GM15510 (cell line): ENCODE results near the gene ATP6V1G2.

Experiments
- POLR2A ChIP-seq: IDR thresholded peaks from 3 replicates; pipeline ENCODE4 v1.6.1; 2011; ENCODE audit warnings: borderline replicate concordance; ENCODE audit not compliant: insufficient read length; ENCODE audit errors: extremely low read depth

Gene ATP6V1G2

DNA sequence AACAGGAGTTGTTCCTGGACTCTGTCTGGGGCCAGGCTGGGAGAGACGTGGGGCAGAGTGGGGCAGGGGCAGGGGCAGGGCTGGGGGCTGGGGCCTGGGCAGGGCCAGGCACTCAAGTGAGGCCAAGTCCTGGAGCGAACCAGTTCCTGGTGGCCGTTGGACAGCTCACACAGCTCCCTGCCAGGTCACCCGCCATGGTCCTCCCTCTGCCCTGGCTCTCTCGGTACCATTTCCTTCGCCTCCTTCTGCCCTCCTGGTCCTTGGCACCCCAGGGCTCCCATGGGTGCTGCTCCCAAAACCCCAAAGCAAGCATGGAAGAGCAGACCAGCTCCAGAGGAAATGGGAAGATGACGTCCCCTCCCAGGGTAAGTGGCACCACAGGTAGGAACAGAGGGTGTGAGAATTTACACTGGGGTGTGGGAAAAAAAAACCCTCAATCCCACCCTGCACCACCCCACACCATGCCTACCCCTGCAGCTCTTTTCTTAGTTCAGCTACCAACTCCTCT lies 17.5 kb downstream of the ATP6V1G2 start, which contains the start of gene MCCD1:
Gene MCCD1, plus strand, starts transcription at position 142 of the 508 bp plus-strand sequence. Its CDS starts 53 bp downstream, at position 195.
- no peak for TF ChIP-seq POLR2A

DNA sequence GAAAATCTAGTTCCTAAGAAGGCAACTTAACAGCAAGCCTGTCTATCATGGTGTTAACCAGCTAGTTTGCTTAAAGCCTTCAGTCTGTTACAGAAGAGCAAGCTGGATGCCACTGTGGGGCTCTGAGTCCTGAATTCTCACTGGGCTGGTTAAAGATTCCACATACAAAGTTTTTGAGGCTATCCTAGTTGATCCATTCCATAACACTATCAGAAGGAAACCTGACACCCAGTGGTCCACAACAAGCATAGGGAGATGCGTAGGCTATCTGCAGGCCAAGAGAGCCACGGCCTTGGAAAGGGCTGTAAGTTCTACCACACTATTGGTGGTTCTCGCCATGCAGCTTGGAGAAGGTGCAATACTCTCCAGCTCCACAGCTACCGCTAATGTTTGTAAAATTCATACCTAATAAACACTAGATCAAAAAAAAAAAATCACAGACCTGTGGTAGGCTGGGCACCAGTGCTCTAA lies 18.1 kb downstream of the ATP6V1G2 start:
- no peak for TF ChIP-seq POLR2A

DNA sequence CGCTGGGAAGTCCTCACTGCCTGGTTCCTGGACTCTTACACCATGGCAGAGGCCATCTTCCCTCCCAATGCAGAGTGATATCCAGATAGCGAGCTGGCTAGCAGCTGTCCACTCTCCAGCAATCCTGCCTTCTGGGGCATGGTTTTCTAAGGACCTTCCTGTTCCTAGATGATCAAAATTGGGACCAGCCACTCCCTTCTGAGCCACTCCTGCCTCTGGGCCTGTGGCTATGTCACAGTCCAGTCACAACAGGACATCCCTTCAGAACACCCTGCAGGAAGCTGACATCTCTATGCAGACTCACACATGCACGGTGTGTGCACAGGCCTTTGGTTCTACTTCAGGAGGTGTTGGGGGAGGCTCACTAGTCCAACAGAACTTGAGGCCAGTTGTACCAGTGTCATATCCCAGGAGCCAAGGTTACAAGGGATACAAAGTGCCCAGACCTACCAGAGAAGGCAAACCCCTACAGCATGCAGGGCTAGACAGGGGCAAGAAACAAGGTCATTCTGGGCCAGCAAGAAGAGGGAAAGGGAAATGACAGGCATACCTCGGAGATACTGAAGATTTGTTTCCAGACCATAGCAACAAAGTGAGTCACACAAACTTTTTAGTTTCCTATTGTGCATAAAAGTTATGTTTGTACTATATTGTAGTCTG lies 20.3 kb downstream of the ATP6V1G2 start:
- TF ChIP-seq POLR2A = no peak

DNA sequence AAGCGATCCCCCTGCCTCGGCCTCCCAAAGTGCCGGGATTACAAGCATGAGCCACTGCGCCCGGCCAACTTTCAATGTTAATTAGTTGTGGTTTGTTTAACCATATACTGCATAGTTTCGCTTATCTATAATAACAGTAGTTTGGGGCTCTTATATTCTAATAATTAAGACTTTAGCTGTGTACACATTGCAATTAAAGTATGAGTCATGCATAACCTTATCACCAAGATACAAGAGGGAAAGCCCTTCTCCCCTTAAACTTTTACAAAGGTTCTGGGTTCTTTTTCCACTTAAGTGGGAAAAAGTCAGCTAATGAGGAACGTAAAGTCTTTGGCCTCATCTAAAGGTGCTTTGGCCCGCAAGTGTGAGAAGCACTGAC lies 20.9 kb downstream of the ATP6V1G2 start:
- no peak for TF ChIP-seq POLR2A

DNA sequence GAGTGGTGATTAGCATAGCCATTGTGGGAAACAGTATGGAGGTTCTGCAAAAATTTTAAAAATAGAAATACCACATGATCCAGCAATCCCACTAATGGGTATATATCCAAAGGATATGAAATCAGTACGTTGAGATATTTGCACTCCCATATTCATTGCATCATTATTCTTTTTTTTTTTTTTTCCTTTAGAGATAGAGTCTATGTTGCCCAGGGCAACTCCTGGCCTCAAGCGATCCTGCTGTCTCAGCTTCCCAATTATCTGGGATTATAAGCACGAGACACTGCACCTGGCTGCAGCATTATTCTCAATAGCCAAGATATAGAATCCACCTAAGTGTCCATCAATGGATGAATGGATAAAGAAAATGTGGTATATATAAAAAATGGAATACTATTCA lies 24.6 kb downstream of the ATP6V1G2 start:
- TF ChIP-seq POLR2A = no peak

DNA sequence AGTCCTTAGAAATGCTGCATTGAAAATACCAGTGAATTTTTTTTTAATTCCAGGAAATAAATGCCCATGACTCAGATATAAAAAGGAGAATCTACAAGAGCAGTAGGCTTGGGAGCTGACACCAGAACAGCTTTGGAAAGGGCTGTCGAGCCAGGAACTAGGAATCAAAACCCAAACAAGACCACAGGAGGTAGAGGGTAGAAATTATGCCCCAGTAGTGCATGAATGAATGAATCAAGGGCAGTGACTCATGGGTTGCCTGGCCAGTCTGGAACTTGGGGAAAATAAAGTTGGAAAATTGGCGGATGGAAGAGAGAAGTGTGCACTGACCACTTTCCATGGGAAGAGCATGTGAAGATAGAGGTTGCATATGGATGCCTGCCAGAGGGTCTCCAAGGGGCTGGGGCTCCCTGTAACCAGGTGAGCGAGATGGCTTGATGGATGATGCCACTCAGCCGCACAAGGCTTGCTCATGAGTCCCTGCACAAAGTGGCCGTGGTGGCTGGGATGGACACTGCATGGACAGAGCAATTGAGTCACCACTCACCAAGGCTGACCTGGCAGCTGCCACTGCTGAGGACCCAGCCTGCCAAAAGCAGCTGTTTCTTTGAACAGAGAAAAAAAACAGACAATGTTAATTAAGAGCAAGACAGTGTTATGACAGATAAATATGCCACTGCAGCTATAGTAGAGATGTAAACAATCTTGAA lies 32.8 kb downstream of the ATP6V1G2 start:
- TF ChIP-seq POLR2A = no peak

DNA sequence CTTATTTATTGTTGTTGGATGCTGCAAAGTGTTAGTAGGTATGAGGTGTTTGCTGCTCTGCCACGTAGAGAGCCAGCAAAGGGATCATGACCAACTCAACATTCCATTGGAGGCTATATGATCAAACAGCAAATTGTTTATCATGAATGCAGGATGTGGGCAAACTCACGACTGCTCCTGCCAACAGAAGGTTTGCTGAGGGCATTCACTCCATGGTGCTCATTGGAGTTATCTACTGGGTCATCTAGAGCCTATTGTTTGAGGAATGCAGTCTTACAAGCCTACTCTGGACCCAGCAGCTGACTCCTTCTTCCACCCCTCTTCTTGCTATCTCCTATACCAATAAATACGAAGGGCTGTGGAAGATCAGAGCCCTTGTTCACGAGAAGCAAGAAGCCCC lies 36.4 kb downstream of the ATP6V1G2 start:
- no peak for TF ChIP-seq POLR2A

DNA sequence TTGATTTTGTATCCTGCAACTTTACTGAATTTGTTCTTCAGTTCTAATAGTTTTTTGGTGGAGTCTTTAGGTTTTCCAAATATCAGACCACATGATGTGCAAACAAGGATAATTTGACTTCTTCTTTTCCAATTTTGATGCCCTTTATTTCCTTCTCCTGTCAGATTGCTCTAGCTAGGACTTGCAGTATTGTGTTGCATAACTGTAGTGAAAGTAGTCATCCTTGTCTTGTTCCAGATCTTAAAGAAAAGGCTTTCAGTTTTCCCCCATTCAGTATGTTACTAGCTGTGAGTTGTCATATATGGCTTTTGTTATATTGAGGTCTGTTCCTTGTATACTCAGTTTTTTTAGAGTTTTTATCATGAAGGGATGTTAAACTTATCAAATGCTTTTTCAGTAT lies 43.8 kb downstream of the ATP6V1G2 start:
- TF ChIP-seq POLR2A = no peak

DNA sequence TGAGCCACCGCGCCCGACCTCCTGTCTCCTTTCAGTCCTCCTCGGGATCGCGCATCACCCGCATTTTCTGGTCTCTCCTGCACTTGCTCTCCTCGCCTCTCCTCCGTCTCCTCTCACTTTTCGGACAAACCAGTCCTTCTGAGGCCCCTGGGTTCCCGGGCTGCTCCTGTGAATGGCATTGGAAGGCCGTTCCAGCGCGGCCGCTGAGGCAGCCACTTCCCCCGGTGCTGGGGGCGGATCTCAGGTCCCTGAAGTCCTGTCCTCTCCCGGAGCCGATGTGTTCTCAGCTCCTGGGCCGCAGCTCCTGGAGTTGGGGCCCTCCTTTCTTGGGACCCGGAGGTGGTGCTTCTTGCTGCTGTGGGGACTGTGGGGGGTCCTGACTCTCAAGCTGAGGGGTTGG lies 47.7 kb downstream of the ATP6V1G2 start:
- no peak for TF ChIP-seq POLR2A

DNA sequence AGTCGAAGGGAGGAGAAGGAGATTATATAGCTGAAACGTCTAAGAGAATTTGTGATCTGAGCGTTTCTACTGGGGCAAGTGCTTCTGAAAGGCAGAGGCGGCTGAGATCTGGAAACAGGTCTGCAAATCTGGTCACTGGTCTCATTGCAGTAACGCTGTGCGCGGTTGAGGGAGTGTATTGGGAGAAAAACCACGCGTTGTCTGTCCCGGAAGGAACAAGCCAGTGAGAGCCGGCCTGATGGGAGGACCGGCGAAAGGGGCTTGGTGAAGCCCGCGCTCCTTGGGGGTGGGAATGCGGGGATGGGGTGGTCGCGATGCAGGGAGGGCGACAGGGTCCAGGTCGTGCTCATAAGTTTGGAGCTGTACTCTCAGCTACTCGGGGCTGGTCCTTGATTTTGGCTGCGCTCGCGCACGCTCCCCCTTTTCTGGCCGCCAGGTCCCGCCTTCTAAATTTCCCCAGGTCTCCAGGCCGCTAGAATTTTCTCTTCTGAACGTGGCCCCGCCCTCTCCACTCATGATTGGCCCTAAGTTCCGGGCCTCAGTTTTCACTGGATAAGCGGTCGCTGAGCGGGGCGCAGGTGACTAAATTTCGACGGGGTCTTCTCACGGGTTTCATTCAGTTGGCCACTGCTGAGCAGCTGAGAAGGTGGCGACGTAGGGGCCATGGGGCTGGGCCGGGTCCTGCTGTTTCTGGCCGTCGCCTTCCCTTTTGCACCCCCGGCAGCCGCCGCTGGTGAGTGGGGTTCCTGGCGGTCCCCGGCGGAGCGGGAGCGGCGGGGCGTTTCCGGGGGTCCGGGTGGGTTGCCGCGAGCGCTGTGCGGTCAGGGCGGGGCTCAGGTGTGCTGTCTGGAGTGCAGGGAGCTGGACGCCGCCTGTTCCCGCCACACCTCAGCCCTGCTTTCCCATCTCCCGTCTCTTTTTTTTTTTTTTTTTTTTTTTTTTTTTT lies 48.6 kb downstream of the ATP6V1G2 start, which contains the start of gene MICB:
Gene MICB, plus strand, starts transcription at position 615 of the 946 bp plus-strand sequence. Its CDS starts 49 bp downstream, at position 664.
- TF ChIP-seq POLR2A = peak; percentile 67

DNA sequence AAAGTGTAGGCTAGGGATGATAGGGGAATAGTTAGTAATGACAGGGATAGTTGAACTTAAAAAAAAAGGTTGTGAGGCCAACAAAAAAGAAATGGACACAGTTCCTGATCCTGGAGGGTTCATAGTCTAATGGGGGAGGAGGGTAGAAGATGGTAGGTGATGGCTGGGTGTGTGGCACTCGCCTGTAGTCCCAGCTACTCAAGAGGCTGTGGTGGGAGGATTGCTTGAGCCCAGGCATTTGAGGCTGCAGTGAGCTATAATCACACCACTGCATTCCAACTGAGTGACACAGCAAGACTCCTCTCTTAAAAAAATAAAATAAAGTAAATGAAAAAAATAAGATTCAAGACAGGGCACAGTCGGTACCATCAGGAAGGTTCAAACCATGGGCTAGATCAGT lies 50.8 kb downstream of the ATP6V1G2 start:
- TF ChIP-seq POLR2A = no peak
